CD14-positive monocyte (primary cell): ENCODE results near the gene TMA7B. TPM values are rescaled to one million over a fixed set of nuclear protein-coding genes. Genes with fewer than 3 reads are reported as not detected.

ENCODE experiments used
- DNase-seq, 3 donors: peaks; one replicate each; pipeline ENCODE4 v3.0.0-alpha.2; 2011 to 2022
- H2AFZ ChIP-seq: 2 replicates; pipeline ENCODE4 v1.6.0; 2012; ENCODE audit warnings: mild to moderate bottlenecking, low read depth, low read length, inconsistent platforms; ENCODE audit not compliant: insufficient read depth, poor library complexity, severe bottlenecking
- H3K27ac ChIP-seq, 2 donors: 1 replicate in 1 of 2; 2 replicates in 1 of 2; pipeline ENCODE4 v1.5.1; 2012 to 2013; ENCODE audit warnings: low read length in 2 of 2, control low read depth in 1 of 2, inconsistent platforms in 1 of 2, low read depth in 1 of 2, mild to moderate bottlenecking in 1 of 2
- H3K27me3 ChIP-seq, 2 donors: one replicate each; pipeline versions ENCODE4 v1.6.0 to v1.6.1; 2011 to 2013; ENCODE audit warnings: low read length in 2 of 2; ENCODE audit not compliant: control insufficient read depth in 2 of 2, insufficient read depth in 2 of 2
- H3K36me3 ChIP-seq, 2 donors: replicated peaks in 1 of 2; 1 replicate in 1 of 2; 2 replicates in 1 of 2; pipeline versions ENCODE4 v1.5.1 to v1.6.1; 2012 to 2013; ENCODE audit warnings: low read length in 2 of 2, control low read depth in 1 of 2, inconsistent platforms in 1 of 2, mild to moderate bottlenecking in 1 of 2; ENCODE audit not compliant: insufficient read depth in 2 of 2, control insufficient read depth in 1 of 2
- H3K4me1 ChIP-seq, 2 donors: 1 replicate in 1 of 2; 2 replicates in 1 of 2; pipeline versions ENCODE4 v1.5.1 to v1.6.1; 2012 to 2013; ENCODE audit warnings: low read length in 2 of 2, control low read depth in 1 of 2, inconsistent platforms in 1 of 2, mild to moderate bottlenecking in 1 of 2, moderate library complexity in 1 of 2; ENCODE audit not compliant: insufficient read depth in 2 of 2, control insufficient read depth in 1 of 2
- H3K4me2 ChIP-seq: replicated peaks from 2 replicates; pipeline ENCODE3; 2012; ENCODE audit warnings: low read length, moderate library complexity, mild to moderate bottlenecking; ENCODE audit not compliant: poor library complexity, severe bottlenecking; ENCODE audit errors: extremely low read depth
- H3K4me3 ChIP-seq, 3 experiments: fragments of 200-600 bp in 1 of 3; sonication (generic) in 1 of 3; replicated peaks in 1 of 3; 1 replicate in 2 of 3; 2 replicates in 1 of 3; pipeline ENCODE4 v1.5.1; 2011 to 2013; ENCODE audit warnings: low read length in 3 of 3, mild to moderate bottlenecking in 3 of 3, control low read depth in 2 of 3, low read depth in 2 of 3, inconsistent platforms in 1 of 3, moderate library complexity in 1 of 3
- H3K79me2 ChIP-seq: 2 replicates; pipeline ENCODE4 v1.6.0; 2012; ENCODE audit warnings: mild to moderate bottlenecking, control low read depth, inconsistent platforms, low read length, moderate library complexity; ENCODE audit not compliant: insufficient read depth
- H3K9ac ChIP-seq: 2 replicates; pipeline ENCODE4 v1.6.0; 2017; ENCODE audit warnings: low read length, mild to moderate bottlenecking; ENCODE audit not compliant: insufficient read depth, poor library complexity, severe bottlenecking
- H3K9me3 ChIP-seq, 2 donors: replicated peaks in 1 of 2; 1 replicate in 1 of 2; 2 replicates in 1 of 2; pipeline versions ENCODE4 v1.5.1 to v1.6.1; 2012 to 2013; ENCODE audit warnings: low read length in 2 of 2, control low read depth in 1 of 2; ENCODE audit not compliant: control insufficient read depth in 1 of 2, insufficient read depth in 1 of 2
- H4K20me1 ChIP-seq: 2 replicates; pipeline ENCODE4 v1.6.0; 2012; ENCODE audit warnings: mild to moderate bottlenecking, low read length, control low read depth, moderate library complexity; ENCODE audit not compliant: insufficient read depth
- H3K27ac Mint-ChIP-seq, 7 donors: one replicate each; pipeline ENCODE4 v1.8.0; 2020; ENCODE audit warnings: mild to moderate bottlenecking in 7 of 7, mixed read lengths in 7 of 7, moderate library complexity in 6 of 7, inconsistent platforms in 2 of 7
- H3K27me3 Mint-ChIP-seq, 3 donors: one replicate each; pipeline ENCODE4 v1.8.0; 2021 to 2022; ENCODE audit warnings: low read depth in 3 of 3, mild to moderate bottlenecking in 3 of 3, mixed read lengths in 3 of 3, moderate library complexity in 3 of 3, inconsistent platforms in 1 of 3
- H3K36me3 Mint-ChIP-seq, 2 donors: one replicate each; pipeline ENCODE4 v1.8.0; 2020; ENCODE audit warnings: mixed read lengths in 2 of 2, inconsistent platforms in 1 of 2, mild to moderate bottlenecking in 1 of 2
- H3K4me1 Mint-ChIP-seq: one replicate; pipeline ENCODE4 v1.8.0; 2020; ENCODE audit warnings: mild to moderate bottlenecking, mixed read lengths
- H3K4me3 Mint-ChIP-seq, 2 donors: one replicate each; pipeline ENCODE4 v1.8.0; 2020; ENCODE audit warnings: mild to moderate bottlenecking in 2 of 2, mixed read lengths in 2 of 2, moderate library complexity in 1 of 2
- H3K9me3 Mint-ChIP-seq, 7 donors: one replicate each; pipeline ENCODE4 v1.8.0; 2020 to 2022; ENCODE audit warnings: mixed read lengths in 7 of 7, mild to moderate bottlenecking in 6 of 7, moderate library complexity in 6 of 7, inconsistent platforms in 2 of 7
- WGBS: methylation state at CpG from one replicate; pipeline ENCODE4 v1.1.5; 2013; ENCODE audit warnings: missing lambda C conversion rate; ENCODE audit not compliant: insufficient coverage; 5-methylcytosine and 5-hydroxymethylcytosine counted together
- intact Hi-C, 2 donors: fragments of 100-400 bp; cut with micrococcal nuclease; formaldehyde crosslinking; loops; one replicate each; pipeline versions ENCODE4 v1.15.0 to v1.15.1; 2023
- polyA plus RNA-seq, 3 donors: library from polyadenylated mRNA; depleted of rRNA in 1 of 3; unstranded in 2 of 3; stranded (reverse) in 1 of 3; fragments of 300-500 nt in 2 of 3; fragments of >200 nt in 1 of 3; fragmentation: Illumina TruSeq in 2 of 3; gene quantifications; 1 replicate in 2 of 3; 2 replicates in 1 of 3; pipeline ENCODE4 v1.2.3, GENCODE V29; 2012 to 2021
- TF ChIP-seq, protein P1 (sequence below): fragments of 200-600 bp; IDR thresholded peaks from one replicate; pipeline ENCODE4 v1.8.0; 2022; ENCODE audit warnings: antibody characterized with exemption, mild to moderate bottlenecking

Gene TMA7B
- polyA plus RNA-seq, 3 donors: 0.13 TPM; not detected in 2

DNA sequence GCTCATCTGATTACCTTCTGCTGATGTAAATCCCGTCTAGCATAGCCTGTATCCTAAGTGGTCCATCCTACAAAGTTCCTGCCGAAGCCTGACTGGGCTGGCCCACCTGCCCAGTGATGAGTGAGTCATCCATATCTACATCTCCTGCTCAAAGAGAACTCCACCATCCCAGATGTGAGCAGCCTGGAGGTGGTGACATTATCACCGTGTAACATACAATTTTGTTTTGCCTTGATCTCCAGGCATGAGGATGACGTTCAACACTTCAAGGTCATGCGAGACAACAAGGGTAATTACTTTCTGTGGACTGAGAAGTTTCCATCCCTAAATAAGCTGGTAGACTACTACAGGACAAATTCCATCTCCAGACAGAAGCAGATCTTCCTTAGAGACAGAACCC, 5.6 kb downstream of the TMA7B start:
- no peak for DNase-seq
- TF ChIP-seq, protein P1, sequence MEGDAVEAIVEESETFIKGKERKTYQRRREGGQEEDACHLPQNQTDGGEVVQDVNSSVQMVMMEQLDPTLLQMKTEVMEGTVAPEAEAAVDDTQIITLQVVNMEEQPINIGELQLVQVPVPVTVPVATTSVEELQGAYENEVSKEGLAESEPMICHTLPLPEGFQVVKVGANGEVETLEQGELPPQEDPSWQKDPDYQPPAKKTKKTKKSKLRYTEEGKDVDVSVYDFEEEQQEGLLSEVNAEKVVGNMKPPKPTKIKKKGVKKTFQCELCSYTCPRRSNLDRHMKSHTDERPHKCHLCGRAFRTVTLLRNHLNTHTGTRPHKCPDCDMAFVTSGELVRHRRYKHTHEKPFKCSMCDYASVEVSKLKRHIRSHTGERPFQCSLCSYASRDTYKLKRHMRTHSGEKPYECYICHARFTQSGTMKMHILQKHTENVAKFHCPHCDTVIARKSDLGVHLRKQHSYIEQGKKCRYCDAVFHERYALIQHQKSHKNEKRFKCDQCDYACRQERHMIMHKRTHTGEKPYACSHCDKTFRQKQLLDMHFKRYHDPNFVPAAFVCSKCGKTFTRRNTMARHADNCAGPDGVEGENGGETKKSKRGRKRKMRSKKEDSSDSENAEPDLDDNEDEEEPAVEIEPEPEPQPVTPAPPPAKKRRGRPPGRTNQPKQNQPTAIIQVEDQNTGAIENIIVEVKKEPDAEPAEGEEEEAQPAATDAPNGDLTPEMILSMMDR: no peak
- Mint-ChIP-seq H3K4me3 (peak overlapping the region in 1 of 2 donors; percentile 58), H3K27ac (no peak overlapping the region), H3K36me3 (peaks cover 0 to 3% of the 10 kb centered on the region in 2 donors), H3K9me3 (peaks cover 0 to 11% (median 0%) of the 10 kb centered on the region in 7 donors), H3K4me1 (peaks cover 25% of the 10 kb centered on the region), H3K27me3 (peaks cover 49 to 66% (median 63%) of the 10 kb centered on the region in 3 donors)
- 86% methylated on average over 2 of the region's 5 CpGs for WGBS
- Histone ChIP-seq H3K4me3 (no peak overlapping the region), H3K27me3 (peaks cover 21 to 57% of the 10 kb centered on the region in 2 donors), H3K4me1 (peaks cover 22 to 24% of the 10 kb centered on the region in 2 donors), H2AFZ (no peak overlapping the region), H3K27ac (no peak overlapping the region), H3K4me2 (no peak overlapping the region), H3K79me2 (no peaks in the 10 kb centered on the region), H3K36me3 (no peaks in the 10 kb centered on the region), H3K9ac (no peak overlapping the region), H4K20me1 (no peaks in the 10 kb centered on the region), H3K9me3 (no peaks in the 10 kb centered on the region)
- intact Hi-C loops: loop anchor here in 1 of 2 donors (5.0 kb wide), 1 partner anchor 37 kb away; no protein-coding TSS in a partner anchor

DNA sequence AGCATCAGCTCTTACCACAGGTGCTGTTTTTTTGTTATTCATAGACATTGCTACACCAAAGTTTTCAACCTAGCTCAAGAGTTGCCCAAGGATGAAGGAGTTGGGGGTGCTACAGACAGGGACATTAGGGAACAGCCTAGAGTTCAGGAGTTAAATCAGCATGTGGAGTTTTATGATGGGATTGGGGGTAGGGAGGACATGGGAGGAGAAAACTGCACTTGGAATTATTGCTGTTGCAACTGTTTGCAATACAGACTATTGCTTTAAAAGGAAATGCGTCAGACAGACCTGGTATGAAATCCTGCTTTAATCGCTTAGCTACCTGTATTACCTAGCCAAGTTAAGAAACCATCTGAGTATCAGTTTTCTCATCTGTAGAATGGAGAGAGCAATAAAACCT, 6.3 kb downstream of the TMA7B start:
- no peak overlapping the region for H3K9ac ChIP-seq
- Mint-ChIP-seq H3K36me3 (peaks cover 0 to 3% of the 10 kb centered on the region in 2 donors), H3K27ac (no peak overlapping the region), H3K27me3 (peaks cover 54 to 69% (median 69%) of the 10 kb centered on the region in 3 donors), H3K4me3 (no peak overlapping the region), H3K4me1 (peaks cover 18% of the 10 kb centered on the region), H3K9me3 (peaks cover 0 to 11% (median 0%) of the 10 kb centered on the region in 7 donors)
- TF ChIP-seq, protein P1: no peak
- intact Hi-C loops: loop anchor here in 1 of 2 donors (5.0 kb wide), 1 partner anchor 36 kb away; no protein-coding TSS in a partner anchor
- no peaks in the 10 kb centered on the region for H3K36me3 ChIP-seq
- no peak overlapping the region for H2AFZ ChIP-seq
- WGBS: no CpG with 5 or more reads among the region's 2 CpGs
- no peaks in the 10 kb centered on the region for H4K20me1 ChIP-seq
- no peak for DNase-seq
- H3K4me1 ChIP-seq: peaks cover 15 to 17% of the 10 kb centered on the region in 2 donors
- no peaks in the 10 kb centered on the region for H3K79me2 ChIP-seq
- H3K4me3 ChIP-seq: no peak overlapping the region
- H3K27me3 ChIP-seq: peaks cover 21 to 57% of the 10 kb centered on the region in 2 donors
- H3K4me2 ChIP-seq: no peak overlapping the region
- no peaks in the 10 kb centered on the region for H3K9me3 ChIP-seq
- no peak overlapping the region for H3K27ac ChIP-seq
